Measurements from ENCODE around the gene TTC1. TPM values are rescaled to one million over a fixed set of nuclear protein-coding genes. Genes with fewer than 3 reads are reported as not detected.

TTC1 gene, protein sequence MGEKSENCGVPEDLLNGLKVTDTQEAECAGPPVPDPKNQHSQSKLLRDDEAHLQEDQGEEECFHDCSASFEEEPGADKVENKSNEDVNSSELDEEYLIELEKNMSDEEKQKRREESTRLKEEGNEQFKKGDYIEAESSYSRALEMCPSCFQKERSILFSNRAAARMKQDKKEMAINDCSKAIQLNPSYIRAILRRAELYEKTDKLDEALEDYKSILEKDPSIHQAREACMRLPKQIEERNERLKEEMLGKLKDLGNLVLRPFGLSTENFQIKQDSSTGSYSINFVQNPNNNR
- total RNA-seq, result 10 to 100 TPM; 28.1 to 34.9 (median 33.6) TPM
- total RNA-seq (2013), result 54.9 TPM

- intact Hi-C loops (cut with micrococcal nuclease), result loop anchor here (1.0 to 2.0 kb wide), 3 partner anchors 110 to 746 kb away; partner anchors contain the start of genes PWWP2A, SLU7 and UBLCP1
Observed at GRCh38 chr5:160008877-160009590, at the start of gene TTC1. Gene TTC1 (plus strand): TSS chr5:160009139. CDS start chr5:160010529, 1,390 bp downstream.

GRCh38 chr5:159961176-159962160 is 47.5 kb upstream of the TTC1 start:
- H3K36me3 Mint-ChIP-seq, result no peaks in the 10 kb centered on the region
- no peak overlapping the region for H3K27ac ChIP-seq (ENCODE audit: low read length)
- H3K4me1 ChIP-seq (ENCODE audit: control insufficient read depth, insufficient read depth, low read length), result no peaks in the 10 kb centered on the region
- intact Hi-C loops (cut with micrococcal nuclease), result no loop called here
- H3K27me3 ChIP-seq (ENCODE audit: control insufficient read depth, insufficient read depth, low read length), result peaks cover 5% of the 10 kb centered on the region
- no peaks in the 10 kb centered on the region for H3K9me3 ChIP-seq (ENCODE audit: control insufficient read depth, insufficient read depth, low read length)
- DNase-seq (no peak), ATAC-seq (no peak)
- no peak overlapping the region for H3K4me3 Mint-ChIP-seq
- no peaks in the 10 kb centered on the region for H3K36me3 ChIP-seq (ENCODE audit: control insufficient read depth, insufficient read depth, low read length)
- no peak overlapping the region for H3K4me3 ChIP-seq (ENCODE audit: low read length)
- TF ChIP-seq CTCF (IDR thresholded peaks at IDR 0.05), result no peak
- no peaks in the 10 kb centered on the region for H3K9me3 Mint-ChIP-seq
- peaks cover 0 to 5% of the 10 kb centered on the region in 2 donors for H3K4me1 Mint-ChIP-seq
- WGBS (ENCODE audit: insufficient coverage), result 95% methylated on average over 8 of the region's 8 CpGs
- peaks cover 18 to 31% of the 10 kb centered on the region in 2 donors for H3K27me3 Mint-ChIP-seq (ENCODE audit: low read depth in 2 of 2)
- no peak overlapping the region for H3K27ac Mint-ChIP-seq

More at GRCh38 chr5:160008877-160009590, at the start of gene TTC1:
- peak within 1 kb of the TSS; percentile 96 for H3K4me3 Mint-ChIP-seq
- peak; percentile 86 to 100 for DNase-seq
- peak within 1 kb of the TSS; percentile 63 for H3K4me3 ChIP-seq (ENCODE audit: low read length)
- peak within 1 kb of the TSS; percentile 92 to 94 for H3K27ac Mint-ChIP-seq
- H3K27me3 ChIP-seq (ENCODE audit: control insufficient read depth, insufficient read depth, low read length), result no peaks in the 10 kb centered on the region
- no peaks in the 10 kb centered on the region for H3K36me3 Mint-ChIP-seq
- TF ChIP-seq CTCF (IDR thresholded peaks at IDR 0.05), result no peak
- peaks cover 19% of the 10 kb centered on the region for H3K36me3 ChIP-seq (ENCODE audit: control insufficient read depth, insufficient read depth, low read length)
- no peaks in the 10 kb centered on the region for H3K9me3 ChIP-seq (ENCODE audit: control insufficient read depth, insufficient read depth, low read length)
- peak within 1 kb of the TSS; percentile 74 for H3K27ac ChIP-seq (ENCODE audit: low read length)
- under 1% methylated on average over 30 of the region's 31 CpGs for WGBS (ENCODE audit: insufficient coverage)
- peaks cover 3 to 5% of the 10 kb centered on the region in 2 donors for H3K27me3 Mint-ChIP-seq (ENCODE audit: low read depth in 2 of 2)
- H3K9me3 Mint-ChIP-seq, result no peaks in the 10 kb centered on the region
- peaks cover 18% of the 10 kb centered on the region for H3K4me1 ChIP-seq (ENCODE audit: control insufficient read depth, insufficient read depth, low read length)
- peaks cover 28 to 30% of the 10 kb centered on the region in 2 donors for H3K4me1 Mint-ChIP-seq
- ATAC-seq, result peak; percentile 97 to 99 (median 98)

DNA sequence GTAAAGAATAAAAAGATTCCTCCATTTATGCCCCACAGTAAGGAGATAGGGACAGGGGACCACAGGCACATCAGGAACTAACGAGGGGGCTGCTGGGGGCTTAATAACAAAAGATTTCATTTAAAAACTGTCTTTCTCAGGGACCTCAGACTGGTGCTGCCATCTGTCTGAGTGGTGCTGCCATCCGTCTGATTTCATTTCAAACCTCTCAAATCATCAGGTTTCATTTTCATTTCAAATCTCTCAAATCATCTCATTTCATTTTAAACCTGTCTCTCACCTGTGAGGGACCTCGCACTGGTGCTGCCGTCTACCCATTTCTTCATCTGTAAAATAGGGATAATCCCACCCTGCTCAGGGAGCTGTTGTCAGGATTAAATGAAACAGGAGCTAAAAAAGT is 46.7 kb upstream of the TTC1 start:
- Mint-ChIP-seq H3K27ac (no peak overlapping the region), H3K27me3 (ENCODE audit: low read depth in 2 of 2) (peaks cover 23 to 38% of the 10 kb centered on the region in 2 donors), H3K4me1 (peaks cover 0 to 5% of the 10 kb centered on the region in 2 donors), H3K9me3 (no peaks in the 10 kb centered on the region), H3K36me3 (no peaks in the 10 kb centered on the region), H3K4me3 (no peak overlapping the region)
- H3K27ac ChIP-seq (ENCODE audit: low read length), result no peak overlapping the region
- WGBS (ENCODE audit: insufficient coverage), result 80% methylated on average over 4 of the region's 4 CpGs
- H3K4me1 ChIP-seq (ENCODE audit: control insufficient read depth, insufficient read depth, low read length), result no peaks in the 10 kb centered on the region
- DNase-seq (no peak), ATAC-seq (no peak)
- H3K4me3 ChIP-seq (ENCODE audit: low read length), result no peak overlapping the region
- no peaks in the 10 kb centered on the region for H3K9me3 ChIP-seq (ENCODE audit: control insufficient read depth, insufficient read depth, low read length)
- no peak for TF ChIP-seq CTCF (IDR thresholded peaks at IDR 0.05)
- H3K27me3 ChIP-seq (ENCODE audit: control insufficient read depth, insufficient read depth, low read length), result peaks cover 5% of the 10 kb centered on the region
- intact Hi-C loops (cut with micrococcal nuclease), result no loop called here
- H3K36me3 ChIP-seq (ENCODE audit: control insufficient read depth, insufficient read depth, low read length), result no peaks in the 10 kb centered on the region

Data from natural killer cell (primary cell).